Esophagus mucosa (tissue), 1 donor: ENCODE measurements around the gene PSAPL1. TPM values are rescaled to one million over a fixed set of nuclear protein-coding genes. Genes with fewer than 3 reads are reported as not detected.

Source experiments
- ATAC-seq: fragments of 200-7000 bp; cut with Tn5 transposase; one replicate; pipeline ENCODE4 v1.9.1; 2020
- total RNA-seq: library from RNA; stranded (reverse); gene quantifications from one replicate; pipeline ENCODE4 v1.2.4, GENCODE V29; 2023
- donor health status: DM: yes; HTN: yes; CAD: no.

The PSAPL1 gene, protein sequence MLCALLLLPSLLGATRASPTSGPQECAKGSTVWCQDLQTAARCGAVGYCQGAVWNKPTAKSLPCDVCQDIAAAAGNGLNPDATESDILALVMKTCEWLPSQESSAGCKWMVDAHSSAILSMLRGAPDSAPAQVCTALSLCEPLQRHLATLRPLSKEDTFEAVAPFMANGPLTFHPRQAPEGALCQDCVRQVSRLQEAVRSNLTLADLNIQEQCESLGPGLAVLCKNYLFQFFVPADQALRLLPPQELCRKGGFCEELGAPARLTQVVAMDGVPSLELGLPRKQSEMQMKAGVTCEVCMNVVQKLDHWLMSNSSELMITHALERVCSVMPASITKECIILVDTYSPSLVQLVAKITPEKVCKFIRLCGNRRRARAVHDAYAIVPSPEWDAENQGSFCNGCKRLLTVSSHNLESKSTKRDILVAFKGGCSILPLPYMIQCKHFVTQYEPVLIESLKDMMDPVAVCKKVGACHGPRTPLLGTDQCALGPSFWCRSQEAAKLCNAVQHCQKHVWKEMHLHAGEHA
- total RNA-seq, result not detected

DNA sequence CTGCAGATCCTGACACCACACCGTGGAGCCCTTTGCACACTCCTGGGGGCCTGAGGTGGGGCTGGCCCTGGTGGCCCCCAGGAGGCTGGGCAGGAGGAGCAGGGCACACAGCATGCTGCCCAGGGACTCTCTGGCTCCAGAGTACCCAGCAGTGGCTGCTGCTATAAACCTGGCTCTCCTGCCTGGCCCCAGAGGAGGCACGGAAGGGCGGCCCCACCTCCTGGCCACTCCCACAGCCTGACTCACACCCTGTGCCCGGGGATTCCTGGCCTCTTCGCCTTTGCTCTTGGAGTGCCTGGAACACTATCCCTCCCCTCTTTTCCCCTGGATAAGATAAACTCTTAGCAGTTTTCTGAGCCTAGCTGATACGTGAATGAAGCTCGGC lies at the start of gene PSAPL1:
PSAPL1 (minus strand) TSS at position 165 of the 385 bp plus-strand sequence; CDS start at position 114, 51 bp downstream.
- peak; percentile 86 for ATAC-seq

DNA sequence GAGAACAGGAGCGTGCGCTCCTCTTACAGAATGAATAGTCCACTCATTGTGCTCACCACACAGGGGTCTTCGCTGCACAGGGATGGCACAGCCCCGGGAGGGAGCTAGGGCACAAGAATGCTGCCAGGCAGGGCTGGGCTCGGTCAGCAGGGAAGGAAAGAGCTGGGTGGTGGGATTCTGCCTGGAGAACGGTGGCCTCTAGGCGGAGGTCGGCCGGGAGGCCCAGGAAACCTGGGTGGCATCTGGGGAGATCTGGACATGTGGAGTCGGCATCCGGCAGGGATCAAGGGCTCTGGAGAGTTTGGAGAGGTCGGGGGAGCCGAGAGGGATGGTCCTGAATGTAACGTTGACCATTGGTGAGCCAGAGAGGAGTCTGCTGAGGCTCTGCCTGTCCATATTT lies 46.5 kb upstream of the PSAPL1 start:
- ATAC-seq, result no peak

DNA sequence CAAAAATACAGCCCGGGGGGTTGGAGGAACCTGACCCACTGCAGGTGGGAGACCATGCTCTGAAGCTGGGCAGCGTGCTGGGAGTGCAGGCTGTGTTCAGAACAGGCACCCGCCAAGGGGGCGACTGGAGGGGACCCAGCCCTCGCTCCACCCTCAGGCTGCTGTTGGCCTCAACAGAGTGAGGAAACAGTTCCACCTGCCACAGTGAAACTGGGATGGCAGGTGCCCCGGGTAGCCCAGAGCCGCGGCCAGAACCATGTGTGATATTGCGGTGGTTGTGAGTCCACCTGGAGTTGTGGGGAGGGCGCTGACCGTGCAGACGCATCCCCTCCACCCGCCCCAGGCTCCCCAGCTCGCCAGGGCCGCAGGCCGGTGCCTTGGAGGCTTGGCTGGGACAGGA lies 45.7 kb upstream of the PSAPL1 start:
- no peak for ATAC-seq

DNA sequence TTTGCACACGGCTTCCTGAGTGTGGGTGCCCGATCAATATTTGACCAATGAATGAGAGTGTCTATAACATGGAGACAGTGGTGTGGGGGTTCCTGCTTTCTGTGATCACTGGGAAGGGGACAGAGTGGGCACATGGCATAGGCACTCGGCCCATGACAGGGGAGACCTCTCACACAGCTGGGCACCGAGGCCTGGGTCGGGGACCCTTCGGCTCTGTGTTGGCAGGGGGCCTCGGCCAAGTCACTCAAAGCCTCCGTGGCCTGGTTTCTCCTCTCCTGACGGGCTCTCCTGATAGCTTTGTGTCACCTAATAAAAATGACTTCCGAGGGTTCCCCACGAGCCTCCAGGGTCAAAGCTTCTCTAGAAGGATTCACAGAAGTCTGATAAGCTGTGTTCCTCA lies 43.9 kb upstream of the PSAPL1 start:
- ATAC-seq, result no peak

DNA sequence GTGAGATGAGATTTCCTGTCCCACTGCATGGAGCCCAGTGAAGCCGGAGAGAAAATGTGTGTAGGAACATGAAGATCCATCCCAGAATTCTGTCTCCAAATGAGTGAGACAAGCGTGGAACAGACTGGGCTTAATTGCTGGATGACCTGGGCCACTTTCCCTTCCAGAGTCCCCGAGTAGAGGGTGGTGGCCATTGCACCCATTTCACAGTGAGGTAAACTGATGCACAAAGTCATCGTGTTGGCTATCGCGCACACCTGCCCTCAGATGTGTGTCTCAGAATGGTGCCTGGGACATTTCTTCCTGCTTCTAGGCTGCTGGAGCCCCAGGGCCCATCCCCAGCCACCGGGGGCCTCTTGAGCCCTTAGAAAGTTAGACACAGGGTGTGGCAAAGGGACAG lies 43.0 kb upstream of the PSAPL1 start:
- ATAC-seq, result no peak

DNA sequence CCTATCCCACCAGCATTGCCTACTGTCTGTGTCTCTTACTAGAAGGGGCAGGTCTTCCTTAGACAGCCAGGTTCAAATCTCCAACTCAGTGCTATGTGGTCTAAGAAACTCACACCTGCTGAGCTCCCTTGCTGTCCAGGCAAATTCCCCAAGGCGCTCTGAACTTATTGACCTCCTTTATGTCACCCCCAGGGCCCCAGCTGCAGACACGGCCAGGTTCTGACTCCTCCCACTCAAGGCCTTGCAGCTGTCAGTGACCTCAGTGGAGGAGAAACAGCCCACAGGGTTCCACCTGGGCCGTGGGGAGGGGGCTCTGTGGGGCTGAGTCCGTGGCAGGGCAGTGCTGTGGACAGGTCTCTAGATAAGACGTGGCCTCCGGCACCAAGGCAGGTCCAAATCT lies 42.1 kb upstream of the PSAPL1 start:
- no peak for ATAC-seq

DNA sequence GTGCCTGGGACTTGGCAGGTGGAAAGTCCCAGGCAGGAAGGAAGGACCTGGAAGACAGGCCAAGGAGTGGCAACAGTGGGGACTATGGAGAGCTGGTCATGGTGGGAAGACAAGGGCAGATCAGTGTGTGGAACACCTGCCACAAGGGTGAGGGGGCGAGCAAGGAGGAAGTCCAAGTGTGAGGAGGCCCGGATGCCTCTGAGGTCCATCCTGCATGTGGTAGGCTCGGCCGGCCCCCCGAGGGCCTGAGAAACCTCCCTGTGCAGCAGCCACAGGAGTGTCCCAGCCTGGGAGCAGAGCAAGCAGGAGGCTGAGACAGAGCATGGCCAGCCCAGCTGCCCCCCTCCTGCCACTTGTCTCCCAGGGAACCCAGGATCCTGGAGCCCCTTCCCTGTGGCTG lies 40.5 kb upstream of the PSAPL1 start:
- no peak for ATAC-seq

DNA sequence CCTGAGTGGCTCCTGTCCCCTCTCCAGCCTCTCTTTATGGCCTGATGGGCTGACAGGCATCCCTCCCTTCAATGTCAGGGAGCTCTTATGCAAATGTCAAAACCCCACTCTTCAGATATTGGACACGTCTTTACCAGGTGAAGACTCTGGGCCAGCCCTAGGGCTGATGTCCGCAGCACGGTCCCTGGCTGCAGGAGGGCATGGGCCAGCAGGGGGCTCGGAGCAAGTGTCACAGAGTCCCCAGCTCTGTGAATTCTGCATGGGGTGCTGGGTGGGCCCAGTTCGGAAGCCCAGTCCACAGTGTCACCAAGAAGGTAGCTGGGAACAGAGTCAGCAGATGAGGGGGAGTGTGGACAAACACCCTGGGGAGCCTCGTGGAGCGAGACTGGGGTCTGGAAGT lies 39.6 kb upstream of the PSAPL1 start:
- ATAC-seq, result no peak

DNA sequence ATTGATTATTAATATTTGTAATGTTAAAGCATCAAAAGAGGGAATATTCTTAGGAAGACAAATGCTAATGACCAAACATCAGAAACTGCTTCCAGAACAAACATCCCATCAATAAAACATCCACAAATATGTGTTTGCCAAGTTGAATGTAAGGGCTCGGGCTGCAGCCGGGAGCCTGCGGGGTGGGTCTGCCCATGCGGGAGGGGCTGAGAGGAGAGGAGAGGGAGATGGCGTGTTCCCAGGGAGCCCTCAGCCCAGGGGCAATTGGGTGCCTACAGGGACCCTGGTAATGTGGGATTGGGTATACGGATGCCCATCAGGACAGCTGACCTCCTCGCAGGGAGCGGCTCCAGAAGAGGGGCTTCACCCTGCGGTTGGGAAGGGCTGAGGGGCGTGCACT lies 38.4 kb upstream of the PSAPL1 start:
- no peak for ATAC-seq

DNA sequence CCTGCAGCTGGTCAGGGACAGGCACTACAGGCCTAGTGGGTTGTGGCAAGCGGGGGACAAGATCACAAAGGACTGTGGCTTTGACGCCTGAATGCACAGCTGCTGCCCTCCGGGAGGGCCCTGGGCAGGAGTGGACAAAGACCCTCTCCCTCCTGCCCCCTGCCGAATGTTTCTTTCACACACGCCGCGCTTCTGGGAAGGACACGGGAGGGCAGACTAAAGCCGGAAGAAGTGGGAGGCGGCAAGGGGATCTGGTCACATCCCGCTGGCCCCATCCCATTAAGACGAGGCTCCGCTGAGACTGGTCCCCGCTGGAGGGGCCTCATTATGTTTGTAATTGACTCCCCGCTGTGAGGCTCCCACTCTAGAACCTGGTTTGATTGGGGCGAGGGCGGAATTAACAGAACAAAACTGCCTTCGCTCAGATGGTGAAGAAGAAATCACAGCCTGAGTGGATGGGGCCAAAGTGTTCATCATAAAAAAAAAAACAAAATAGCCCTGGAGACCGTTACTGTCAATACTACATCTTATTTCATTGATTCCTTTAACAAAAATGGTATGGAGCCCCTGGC lies 37.8 kb upstream of the PSAPL1 start:
- no peak for ATAC-seq

DNA sequence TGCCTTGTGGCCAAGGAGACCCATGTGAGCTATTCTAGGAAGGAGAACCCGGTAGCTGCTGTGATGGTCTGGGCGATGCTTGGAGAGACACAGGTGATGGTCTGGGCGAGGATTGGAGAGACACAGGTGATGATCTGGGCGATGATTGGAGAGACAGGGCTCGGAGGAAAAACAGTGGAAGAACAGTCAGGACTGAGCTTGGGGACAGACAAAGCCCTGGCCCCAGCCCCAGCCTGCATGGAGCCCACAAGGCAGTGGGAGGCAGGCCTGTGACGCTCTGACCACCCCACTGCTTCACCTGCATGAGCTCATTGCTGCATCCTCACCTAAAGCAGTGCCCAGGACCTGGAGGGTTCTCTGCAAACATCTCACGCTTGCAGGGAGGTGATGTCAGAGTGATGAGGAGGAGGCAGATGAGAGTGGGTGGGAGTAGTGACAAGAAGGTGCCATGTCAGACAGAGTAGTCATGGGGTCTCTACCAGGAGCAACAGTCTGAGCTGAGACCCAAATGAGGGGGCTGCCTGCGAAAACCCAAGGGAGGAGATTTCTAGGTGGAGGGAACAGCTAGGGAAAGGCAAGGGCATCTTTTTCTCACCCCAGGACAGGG lies 35.9 kb upstream of the PSAPL1 start:
- no peak for ATAC-seq

DNA sequence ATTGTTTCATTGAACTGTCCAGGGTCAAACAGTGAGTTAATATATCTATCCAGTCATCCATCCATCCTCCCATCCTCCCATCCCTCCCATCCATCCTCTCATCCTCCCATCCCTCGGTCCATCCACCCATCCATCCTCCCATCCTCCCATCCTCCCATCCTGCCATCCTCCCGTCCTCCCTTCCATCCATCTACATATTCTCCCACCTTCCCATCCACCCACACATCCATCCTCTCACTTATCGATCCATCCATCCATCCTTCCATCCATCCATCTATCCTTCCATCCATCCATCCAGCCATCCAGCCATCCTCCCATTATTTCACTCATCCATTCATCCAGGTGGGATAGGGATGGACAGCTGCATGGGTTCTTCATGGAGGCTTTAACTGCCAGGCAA lies 35.4 kb upstream of the PSAPL1 start:
- no peak for ATAC-seq

DNA sequence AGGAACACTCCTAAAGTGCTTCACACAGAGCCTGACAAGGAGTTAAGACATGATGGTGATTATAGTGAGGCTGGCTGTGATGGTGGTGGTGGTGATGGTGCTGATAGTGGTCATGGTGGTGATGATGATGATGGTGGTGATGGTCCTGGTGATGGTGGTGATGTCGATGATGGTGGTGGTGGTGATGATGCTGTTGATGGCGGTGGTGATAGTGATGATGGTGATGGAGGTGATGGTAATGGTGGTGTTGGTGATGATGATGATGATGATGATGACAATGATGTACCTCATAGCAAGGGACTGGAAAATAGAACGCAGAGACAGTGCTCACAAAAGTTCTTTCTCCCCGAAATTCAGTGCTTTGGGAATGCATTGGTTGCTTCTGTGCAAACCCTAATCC lies 34.3 kb upstream of the PSAPL1 start:
- ATAC-seq, result no peak

DNA sequence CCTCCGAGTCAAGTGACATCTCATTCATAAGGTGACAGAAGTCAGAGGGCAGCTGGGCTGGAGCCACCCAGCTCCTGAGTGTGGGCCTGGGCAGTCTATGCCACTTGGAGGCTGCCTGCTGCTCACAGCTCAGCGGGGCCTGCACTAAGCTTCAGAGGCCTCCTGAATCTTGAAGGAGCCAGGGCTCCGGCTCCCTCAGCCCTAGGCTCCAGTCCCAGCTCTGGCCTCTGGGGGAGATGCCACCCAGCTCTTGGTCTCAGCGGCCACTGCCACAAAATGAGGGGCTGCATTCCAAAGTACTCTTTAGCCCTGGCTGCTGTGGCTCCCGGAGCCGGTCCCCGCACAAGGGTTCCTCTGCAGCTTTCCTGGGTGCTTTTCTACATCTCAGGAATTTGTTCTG lies 32.7 kb upstream of the PSAPL1 start:
- no peak for ATAC-seq

DNA sequence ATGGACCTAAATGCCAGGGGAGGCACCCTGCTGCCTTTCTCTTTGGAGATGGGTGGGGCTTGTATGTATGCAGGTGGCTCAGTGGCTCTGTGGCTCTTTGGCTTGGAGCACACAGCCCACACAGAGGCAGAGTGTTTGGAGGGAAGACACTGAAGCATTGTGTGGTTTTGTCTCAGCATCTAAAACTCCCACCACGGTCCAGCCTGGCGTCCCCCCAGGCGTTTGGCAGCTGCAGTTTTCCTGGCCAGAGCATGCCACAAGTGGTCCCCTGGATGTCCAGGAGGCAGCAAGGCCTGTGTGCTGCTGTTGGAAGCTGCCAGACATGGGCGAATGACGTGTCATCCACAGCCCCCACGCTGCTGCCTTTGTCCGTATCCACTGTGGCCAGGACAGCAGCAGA lies 32.2 kb upstream of the PSAPL1 start:
- no peak for ATAC-seq

DNA sequence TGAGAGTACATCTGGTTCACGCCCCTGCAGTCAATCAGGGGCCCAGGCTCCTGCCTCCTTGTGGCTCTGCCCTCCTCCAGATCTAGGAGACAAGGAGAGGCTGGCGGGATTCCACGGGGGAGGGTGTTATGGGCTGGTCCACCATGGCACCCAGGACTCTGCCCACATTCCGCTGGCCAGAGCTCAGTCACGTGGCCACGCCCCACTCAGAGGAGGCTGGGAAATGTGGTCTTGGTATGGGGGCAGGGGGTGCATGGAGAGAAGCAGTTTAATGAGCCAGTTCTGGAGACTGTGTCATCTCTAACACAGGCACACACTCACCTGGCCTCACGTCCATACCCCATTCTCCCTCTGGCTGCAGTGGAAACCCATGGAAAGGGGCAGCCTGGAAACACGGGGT lies 31.5 kb upstream of the PSAPL1 start:
- ATAC-seq, result no peak

DNA sequence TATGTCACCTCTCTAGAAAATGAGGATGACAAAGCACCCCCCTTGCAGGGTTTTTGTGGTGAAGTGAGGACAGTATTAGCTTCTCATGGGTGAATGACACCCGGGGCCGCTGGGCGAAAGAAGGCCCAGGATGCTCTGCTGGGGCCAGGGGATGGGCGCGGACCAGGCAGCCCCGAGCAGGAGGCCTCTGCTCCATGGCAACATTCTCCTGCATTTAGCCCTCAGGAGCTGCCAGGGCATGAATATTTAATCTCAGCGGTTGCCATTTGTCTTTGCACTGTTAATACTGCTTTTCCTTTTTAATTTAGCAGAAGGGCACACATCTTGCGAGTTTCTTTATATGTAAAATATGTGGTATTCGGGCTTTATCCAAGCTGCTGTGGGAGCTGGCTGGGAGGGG lies 30.3 kb upstream of the PSAPL1 start:
- ATAC-seq, result no peak

DNA sequence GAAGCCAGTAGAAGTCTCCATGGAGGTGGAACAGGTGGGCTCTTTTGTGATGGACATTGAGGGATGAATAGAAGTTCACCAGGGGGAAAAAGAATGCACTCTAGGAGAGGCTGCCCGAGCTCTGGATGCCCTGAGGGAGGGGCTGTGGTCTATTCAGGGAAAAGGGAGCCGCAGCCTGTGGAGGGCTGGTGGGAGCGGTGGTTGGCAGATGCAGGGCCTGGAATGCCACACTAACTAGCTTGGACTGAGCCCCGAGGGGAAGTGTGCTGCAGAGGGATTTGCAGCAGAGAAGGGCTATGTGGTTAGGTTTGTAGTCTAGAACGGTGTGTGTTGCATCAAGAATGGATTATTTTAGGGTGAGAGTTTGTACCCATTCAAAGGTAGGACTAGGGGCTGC lies 29.5 kb upstream of the PSAPL1 start:
- no peak for ATAC-seq

DNA sequence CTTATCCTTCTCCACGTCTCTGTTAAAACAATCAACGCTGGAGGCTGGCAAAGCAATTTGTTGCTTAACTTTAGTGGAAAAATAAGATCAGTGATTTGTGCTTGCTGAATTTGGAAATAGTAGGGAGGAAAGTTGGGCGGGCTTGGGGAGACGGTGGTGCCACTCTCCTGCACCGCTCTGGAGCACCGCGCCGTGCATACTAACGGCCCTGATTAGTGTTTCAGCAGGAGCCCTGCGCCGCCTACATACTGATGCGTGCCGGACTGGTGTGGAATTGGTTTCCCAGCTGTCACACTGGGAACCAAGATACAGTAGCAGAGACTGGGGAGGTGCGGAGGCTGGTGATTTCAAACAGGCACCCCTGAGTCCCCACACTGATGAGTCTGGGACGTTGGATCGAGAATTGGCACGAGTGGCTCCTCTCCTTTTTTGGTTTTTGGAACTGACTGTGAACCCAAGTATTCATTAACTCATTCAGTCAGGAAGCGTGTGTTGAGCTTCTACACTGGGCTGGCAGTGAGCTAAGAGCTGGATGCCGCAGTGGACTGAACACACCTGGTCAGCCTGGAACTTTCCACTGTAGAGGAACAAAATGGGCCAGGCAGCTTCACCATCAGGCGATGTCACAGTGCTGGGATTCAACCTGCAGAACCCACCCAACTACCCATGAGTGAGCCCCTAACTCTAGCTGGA lies 29.0 kb upstream of the PSAPL1 start:
- ATAC-seq, result no peak

DNA sequence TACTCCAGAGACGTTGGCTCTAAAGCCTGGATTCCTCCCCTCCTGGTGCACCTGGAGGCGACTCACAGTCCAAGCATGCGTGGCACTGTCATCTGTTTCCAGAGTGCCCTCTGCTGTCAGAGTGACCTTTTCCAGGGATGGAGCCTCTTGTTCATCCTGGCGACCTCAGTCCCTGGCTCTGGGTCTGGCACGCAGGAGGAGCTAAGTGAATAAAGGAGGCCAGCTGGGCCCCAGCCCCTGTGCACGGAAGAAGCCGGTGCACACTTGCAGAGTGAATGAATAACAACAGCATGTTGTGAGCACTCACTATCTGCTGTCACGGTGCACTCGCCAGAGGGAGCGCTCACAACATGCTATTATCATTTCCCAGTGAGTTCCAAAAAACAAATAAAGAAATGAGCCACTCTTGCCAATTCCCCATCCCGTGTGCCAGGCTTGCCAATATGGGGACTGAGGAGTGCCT lies 27.8 kb upstream of the PSAPL1 start:
- peak; percentile 35 for ATAC-seq

DNA sequence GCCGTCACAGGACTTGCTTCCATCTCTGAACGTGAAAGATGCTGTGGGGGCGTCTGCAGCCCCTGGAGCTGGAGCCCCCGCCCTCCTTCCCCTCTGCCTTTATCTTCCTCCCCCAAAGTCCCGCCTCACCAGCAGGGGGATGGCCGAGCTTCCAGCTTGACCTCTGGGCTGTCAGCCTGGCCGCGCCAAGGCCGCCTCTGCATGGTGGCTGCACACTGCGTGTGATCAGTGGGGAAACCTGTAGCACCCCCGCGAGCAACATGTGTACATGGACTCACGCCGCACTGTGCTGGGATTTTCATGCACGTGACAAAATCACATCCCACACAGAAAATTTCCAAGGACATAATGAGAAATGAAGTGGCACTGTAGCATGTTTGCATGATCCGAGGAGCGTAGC lies 26.5 kb upstream of the PSAPL1 start:
- no peak for ATAC-seq

DNA sequence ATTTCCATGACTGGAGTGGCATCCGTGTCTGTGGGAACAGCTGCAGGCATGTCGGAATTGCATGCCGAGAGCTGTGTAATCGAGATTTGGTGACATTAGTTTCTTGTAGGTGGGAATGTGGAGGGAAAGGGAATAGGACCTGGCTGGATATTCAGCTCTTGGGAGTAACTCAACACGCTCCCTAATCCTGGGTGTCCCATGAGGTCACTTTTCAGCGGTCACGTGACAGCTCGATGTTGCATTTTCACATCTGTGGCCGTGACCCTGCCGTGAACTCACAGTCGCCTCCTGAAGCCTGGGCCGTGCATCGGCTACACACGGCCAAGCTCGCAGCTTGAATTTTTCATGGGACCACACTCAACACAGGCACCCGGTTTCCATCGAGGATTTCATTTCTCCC lies 25.8 kb upstream of the PSAPL1 start:
- ATAC-seq, result no peak

DNA sequence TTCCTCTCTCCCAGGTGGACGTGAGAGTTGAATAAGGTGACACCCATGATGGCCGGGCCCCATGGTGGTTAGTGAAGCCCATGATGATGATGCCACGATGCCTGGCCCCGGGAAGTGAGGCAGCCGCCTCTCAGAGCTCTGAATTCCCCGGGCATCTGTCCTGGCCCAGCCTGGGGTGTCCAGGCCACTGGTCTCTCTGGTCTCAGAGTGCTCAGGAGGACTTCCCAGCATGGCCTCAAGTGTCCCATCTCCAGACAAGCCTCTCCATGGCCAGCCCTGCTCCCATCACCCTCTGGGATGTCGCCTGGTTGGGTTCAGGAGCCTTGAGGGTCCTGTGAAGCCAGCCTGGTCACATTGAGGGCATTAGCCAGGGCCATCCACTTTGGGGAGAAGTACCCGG lies 24.7 kb upstream of the PSAPL1 start:
- ATAC-seq, result no peak
